Measurements from ENCODE around the gene LYRM1. TPM values are rescaled to one million over a fixed set of nuclear protein-coding genes. Genes with fewer than 3 reads are reported as not detected.
"Not testable (repeated sequence)": the region's sequence is repeated elsewhere in the genome, so short reads cannot be mapped to it uniquely, and the experiment has no call there.

The LYRM1 gene
- total and polyA plus RNA-seq, 2 experiments from 2014 or later: 57.3 to 60.0 TPM

GRCh38 chr16:20928774-20929411 lies 28.3 kb downstream of the LYRM1 start:
- H3K4me3 ChIP-seq: no peak overlapping the region
- no peak overlapping the region for H2AFZ ChIP-seq
- no peaks in the 10 kb centered on the region for H4K20me1 ChIP-seq (ENCODE audit: insufficient read depth, poor library complexity, severe bottlenecking)
- no peak overlapping the region for H3K4me2 ChIP-seq
- no peaks in the 10 kb centered on the region for H3K36me3 ChIP-seq (replicated peaks; ENCODE audit: insufficient read depth, low read depth)
- H3K9me2 ChIP-seq (replicated peaks; ENCODE audit: insufficient read depth): no peaks in the 10 kb centered on the region
- H3K27me3 ChIP-seq: no peaks in the 10 kb centered on the region
- no peaks in the 10 kb centered on the region for H3K9me3 ChIP-seq (ENCODE audit: low read depth)
- TF ChIP-seq EZH2 (IDR thresholded peaks at IDR 0.05; ENCODE audit: borderline replicate concordance): no peak
- TF ChIP-seq EZH2phosphoT487 (IDR thresholded peaks at IDR 0.05; ENCODE audit: low read depth, severe bottlenecking, unreplicated experiment): no peak
- TF ChIP-seq, protein P1, sequence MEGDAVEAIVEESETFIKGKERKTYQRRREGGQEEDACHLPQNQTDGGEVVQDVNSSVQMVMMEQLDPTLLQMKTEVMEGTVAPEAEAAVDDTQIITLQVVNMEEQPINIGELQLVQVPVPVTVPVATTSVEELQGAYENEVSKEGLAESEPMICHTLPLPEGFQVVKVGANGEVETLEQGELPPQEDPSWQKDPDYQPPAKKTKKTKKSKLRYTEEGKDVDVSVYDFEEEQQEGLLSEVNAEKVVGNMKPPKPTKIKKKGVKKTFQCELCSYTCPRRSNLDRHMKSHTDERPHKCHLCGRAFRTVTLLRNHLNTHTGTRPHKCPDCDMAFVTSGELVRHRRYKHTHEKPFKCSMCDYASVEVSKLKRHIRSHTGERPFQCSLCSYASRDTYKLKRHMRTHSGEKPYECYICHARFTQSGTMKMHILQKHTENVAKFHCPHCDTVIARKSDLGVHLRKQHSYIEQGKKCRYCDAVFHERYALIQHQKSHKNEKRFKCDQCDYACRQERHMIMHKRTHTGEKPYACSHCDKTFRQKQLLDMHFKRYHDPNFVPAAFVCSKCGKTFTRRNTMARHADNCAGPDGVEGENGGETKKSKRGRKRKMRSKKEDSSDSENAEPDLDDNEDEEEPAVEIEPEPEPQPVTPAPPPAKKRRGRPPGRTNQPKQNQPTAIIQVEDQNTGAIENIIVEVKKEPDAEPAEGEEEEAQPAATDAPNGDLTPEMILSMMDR (IDR thresholded peaks at IDR 0.05; ENCODE audit: poor library complexity): no peak
- no peaks in the 10 kb centered on the region for H3K4me1 ChIP-seq (ENCODE audit: insufficient read depth)
- DNase-seq (ENCODE audit: low spot score): no peak
- no peaks in the 10 kb centered on the region for H3K79me2 ChIP-seq
- H3K27ac ChIP-seq: no peak overlapping the region
- 93% methylated on average over 5 of the region's 5 CpGs for WGBS (ENCODE audit: low lambda C conversion rate, missing lambda C conversion rate)

DNA sequence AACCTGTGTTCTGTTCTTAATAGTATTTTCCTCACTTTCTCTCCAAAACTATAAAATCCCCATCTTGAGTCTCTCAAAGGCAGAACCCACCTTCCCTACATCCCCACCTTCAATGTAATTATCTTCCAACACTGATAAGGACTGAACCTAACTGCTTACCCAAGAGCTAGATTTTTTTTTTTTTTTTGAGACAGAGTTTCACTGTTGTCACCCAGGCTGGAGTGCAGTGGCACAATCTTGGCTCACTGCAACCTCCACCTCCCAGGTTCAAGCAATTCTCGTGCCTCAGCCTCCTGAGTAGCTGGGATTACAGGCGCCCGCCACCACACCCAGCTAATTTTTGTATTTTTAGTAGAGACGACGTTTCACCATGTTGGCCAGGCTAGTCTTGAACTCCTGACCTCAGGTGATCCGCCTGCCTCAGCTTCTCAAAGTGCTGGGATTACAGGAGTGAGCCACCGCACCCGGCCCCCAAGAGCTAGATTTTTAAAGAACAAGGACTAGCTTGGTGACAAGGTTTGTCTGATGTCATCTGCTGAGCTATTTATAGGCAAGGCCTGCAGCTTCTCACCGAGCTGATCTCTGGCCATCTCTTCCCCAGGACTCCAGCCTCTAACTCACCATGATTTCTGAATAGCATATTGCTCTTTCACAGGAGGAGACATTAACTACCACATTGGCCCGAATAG lies 29.2 kb downstream of the LYRM1 start:
- H2AFZ ChIP-seq; H3K27ac ChIP-seq; H3K9me3 ChIP-seq (ENCODE audit: low read depth); H3K27me3 ChIP-seq; H3K4me1 ChIP-seq (ENCODE audit: insufficient read depth); H3K4me2 ChIP-seq; H3K4me3 ChIP-seq; H3K36me3 ChIP-seq (replicated peaks; ENCODE audit: insufficient read depth, low read depth); H3K9me2 ChIP-seq (replicated peaks; ENCODE audit: insufficient read depth); H3K79me2 ChIP-seq; H4K20me1 ChIP-seq (ENCODE audit: insufficient read depth, poor library complexity, severe bottlenecking): not testable (repeated sequence)
- 77% methylated on average over 10 of the region's 10 CpGs for WGBS (ENCODE audit: low lambda C conversion rate, missing lambda C conversion rate)
- peak; percentile 27 for DNase-seq (ENCODE audit: low spot score)

- 88% methylated on average over 1 of the region's 1 CpG for WGBS (ENCODE audit: low lambda C conversion rate, missing lambda C conversion rate)
- H4K20me1 ChIP-seq (ENCODE audit: insufficient read depth, poor library complexity, severe bottlenecking): no peaks in the 10 kb centered on the region
- H3K36me3 ChIP-seq (replicated peaks; ENCODE audit: insufficient read depth, low read depth): no peaks in the 10 kb centered on the region
- no peak overlapping the region for H2AFZ ChIP-seq
- no peaks in the 10 kb centered on the region for H3K79me2 ChIP-seq
- TF ChIP-seq EZH2 (IDR thresholded peaks at IDR 0.05; ENCODE audit: borderline replicate concordance): no peak
- TF ChIP-seq, protein P1 (IDR thresholded peaks at IDR 0.05; ENCODE audit: poor library complexity): no peak
- TF ChIP-seq EZH2phosphoT487 (IDR thresholded peaks at IDR 0.05; ENCODE audit: low read depth, severe bottlenecking, unreplicated experiment): no peak
- H3K4me3 ChIP-seq: no peak overlapping the region
- H3K9me3 ChIP-seq (ENCODE audit: low read depth): no peaks in the 10 kb centered on the region
- no peak for DNase-seq (ENCODE audit: low spot score)
- no peaks in the 10 kb centered on the region for H3K9me2 ChIP-seq (replicated peaks; ENCODE audit: insufficient read depth)
- H3K4me2 ChIP-seq: no peak overlapping the region
- H3K4me1 ChIP-seq (ENCODE audit: insufficient read depth): no peaks in the 10 kb centered on the region
- no peak overlapping the region for H3K27ac ChIP-seq
- H3K27me3 ChIP-seq: no peaks in the 10 kb centered on the region
These were observed 29.8 kb downstream of the LYRM1 start for GRCh38 chr16:20930365-20930690.

DNA sequence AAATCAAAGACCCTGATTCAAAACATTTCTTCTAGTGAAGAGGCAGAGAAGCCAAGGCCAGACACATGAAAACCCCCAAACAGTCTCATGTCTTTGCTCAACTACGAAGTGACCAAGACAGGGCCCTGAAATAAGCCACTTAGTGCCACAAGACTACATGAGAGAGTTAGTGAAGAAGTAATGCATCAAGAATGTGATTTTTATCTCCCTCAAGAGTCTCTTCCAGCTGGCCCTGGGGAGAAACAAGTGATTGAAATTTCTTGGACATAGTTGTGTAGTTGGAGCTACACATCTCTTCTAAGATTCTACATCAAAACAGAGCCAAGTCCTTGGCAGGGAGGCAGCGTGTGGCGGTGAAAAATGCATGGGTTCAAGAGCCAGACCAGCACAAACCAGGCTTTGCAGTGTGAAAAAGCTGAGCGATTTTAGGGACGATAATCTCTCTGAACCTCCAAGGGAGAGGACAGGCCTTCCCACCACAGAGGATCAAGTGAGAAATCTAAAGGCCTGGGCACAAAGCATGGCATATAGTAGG lies 30.6 kb downstream of the LYRM1 start:
- no peaks in the 10 kb centered on the region for H3K79me2 ChIP-seq
- H3K27ac ChIP-seq: no peak overlapping the region
- 87% methylated on average over 5 of the region's 5 CpGs for WGBS (ENCODE audit: low lambda C conversion rate, missing lambda C conversion rate)
- no peaks in the 10 kb centered on the region for H3K27me3 ChIP-seq
- no peaks in the 10 kb centered on the region for H3K9me2 ChIP-seq (replicated peaks; ENCODE audit: insufficient read depth)
- no peaks in the 10 kb centered on the region for H3K9me3 ChIP-seq (ENCODE audit: low read depth)
- TF ChIP-seq EZH2 (IDR thresholded peaks at IDR 0.05; ENCODE audit: borderline replicate concordance): no peak
- no peak for TF ChIP-seq EZH2phosphoT487 (IDR thresholded peaks at IDR 0.05; ENCODE audit: low read depth, severe bottlenecking, unreplicated experiment)
- TF ChIP-seq, protein P1 (IDR thresholded peaks at IDR 0.05; ENCODE audit: poor library complexity): no peak
- no peaks in the 10 kb centered on the region for H3K4me1 ChIP-seq (ENCODE audit: insufficient read depth)
- no peak overlapping the region for H2AFZ ChIP-seq
- no peak for DNase-seq (ENCODE audit: low spot score)
- no peaks in the 10 kb centered on the region for H4K20me1 ChIP-seq (ENCODE audit: insufficient read depth, poor library complexity, severe bottlenecking)
- no peak overlapping the region for H3K4me3 ChIP-seq
- H3K4me2 ChIP-seq: no peak overlapping the region
- no peaks in the 10 kb centered on the region for H3K36me3 ChIP-seq (replicated peaks; ENCODE audit: insufficient read depth, low read depth)

Data from hepatocyte (in vitro differentiated cells).